Activated naive CD4-positive, alpha-beta T cell treated with anti-CD3 and anti-CD28 coated beads, Interleukin-2, amount 10 ng/mL, durations not matched to agents 7 days and 5 days (primary cell): ENCODE data around the gene NFXL1.

Experiments used
- CTCF ChIA-PET: fragments of 350-600 bp; sonication (Branson Sonifier 250); formaldehyde crosslinking; loops from one replicate; lab custom pipeline; 2021; ENCODE audit warnings: antibody characterized with exemption; lab: Charles Lee
- DNase-seq: peaks from one replicate; pipeline ENCODE4 v3.0.0-alpha.2; 2020
- H3K27ac Mint-ChIP-seq: one replicate; pipeline ENCODE4 v1.8.0; 2021; ENCODE audit warnings: mild to moderate bottlenecking, moderate library complexity, mixed read lengths
- H3K27me3 Mint-ChIP-seq: one replicate; pipeline ENCODE4 v1.8.0; 2021; ENCODE audit warnings: mild to moderate bottlenecking, mixed read lengths
- H3K36me3 Mint-ChIP-seq: one replicate; pipeline ENCODE4 v1.8.0; 2021; ENCODE audit warnings: mixed read lengths
- H3K4me1 Mint-ChIP-seq: one replicate; pipeline ENCODE4 v1.8.0; 2021; ENCODE audit warnings: mixed read lengths
- H3K4me3 Mint-ChIP-seq: one replicate; pipeline ENCODE4 v1.8.0; 2021; ENCODE audit warnings: mild to moderate bottlenecking, moderate library complexity, mixed read lengths
- H3K9me3 Mint-ChIP-seq: one replicate; pipeline ENCODE4 v1.8.0; 2021; ENCODE audit warnings: mixed read lengths

The NFXL1 gene

DNA sequence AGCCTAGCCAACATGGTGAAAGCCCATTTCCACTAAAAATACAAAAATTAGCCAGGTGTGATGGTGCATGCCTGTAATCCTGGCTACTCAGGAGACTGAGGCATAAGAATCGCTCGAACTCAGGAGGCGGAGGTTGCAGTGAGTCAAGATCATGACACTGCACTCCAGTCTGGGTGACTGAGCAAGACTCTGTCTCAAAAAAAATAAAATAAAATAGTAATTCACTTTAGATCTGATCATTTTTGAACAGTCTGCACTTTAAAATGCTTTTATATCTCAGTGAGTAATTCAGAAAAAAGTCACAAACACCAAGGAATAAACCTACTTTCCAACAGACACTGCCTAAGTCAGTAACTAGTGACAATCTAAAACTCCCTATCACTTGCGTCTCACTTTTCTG, 50.9 kb downstream of the NFXL1 start:
- H3K4me1 Mint-ChIP-seq, result no peaks in the 10 kb centered on the region
- DNase-seq, result no peak
- no peak overlapping the region for H3K27ac Mint-ChIP-seq
- H3K27me3 Mint-ChIP-seq, result no peaks in the 10 kb centered on the region
- H3K4me3 Mint-ChIP-seq, result no peak overlapping the region
- CTCF ChIA-PET, result interaction anchor here (1.2 kb wide), 1 partner anchor 11 kb away, joined by 3 read pairs; no protein-coding TSS in a partner anchor
- no peaks in the 10 kb centered on the region for H3K9me3 Mint-ChIP-seq
- H3K36me3 Mint-ChIP-seq, result peaks cover 6% of the 10 kb centered on the region

DNA sequence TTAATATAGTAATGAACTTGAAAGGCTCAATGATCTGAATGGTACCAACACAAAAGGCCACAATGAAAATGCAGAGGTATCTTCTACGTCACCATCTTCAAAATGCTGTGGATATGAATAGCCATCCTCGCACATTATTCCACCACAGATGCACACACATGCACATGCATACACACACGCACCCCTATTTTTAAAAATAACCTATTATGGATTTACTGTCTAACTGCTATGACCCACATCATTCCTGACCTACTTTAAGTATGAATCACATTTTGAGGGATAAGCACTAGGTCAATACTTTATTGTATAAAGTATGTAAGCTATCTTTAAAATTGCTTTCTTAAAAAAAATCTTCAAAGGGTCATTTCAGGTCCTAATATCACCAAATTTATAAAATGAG, 52.1 kb downstream of the NFXL1 start:
- H3K9me3 Mint-ChIP-seq, result no peaks in the 10 kb centered on the region
- H3K4me1 Mint-ChIP-seq, result no peaks in the 10 kb centered on the region
- no peak overlapping the region for H3K27ac Mint-ChIP-seq
- H3K27me3 Mint-ChIP-seq, result no peaks in the 10 kb centered on the region
- DNase-seq, result no peak
- H3K36me3 Mint-ChIP-seq, result no peaks in the 10 kb centered on the region
- H3K4me3 Mint-ChIP-seq, result no peak overlapping the region
- CTCF ChIA-PET, result interaction anchor here (1.2 kb wide), 1 partner anchor 10 kb away, joined by 3 read pairs; no protein-coding TSS in a partner anchor

DNA sequence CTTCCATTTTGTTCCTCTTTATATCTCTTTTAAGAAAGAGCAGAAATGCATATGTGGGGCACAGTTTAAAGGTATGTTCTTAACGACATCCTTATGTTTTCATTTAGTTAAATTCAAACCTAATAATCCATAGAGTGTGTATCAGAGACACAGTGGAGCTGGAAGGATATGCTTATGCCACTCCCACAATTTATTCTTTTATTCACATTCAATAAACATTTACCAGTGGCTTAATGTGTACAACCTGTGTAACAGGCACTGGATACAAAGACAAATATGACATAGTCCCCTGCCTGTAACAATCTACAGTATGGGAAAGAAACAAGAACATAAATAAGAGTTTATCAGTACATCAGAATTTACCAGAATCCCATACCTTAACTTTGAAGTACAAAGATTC, 54.1 kb downstream of the NFXL1 start:
- Mint-ChIP-seq H3K9me3 (no peaks in the 10 kb centered on the region), H3K27me3 (no peaks in the 10 kb centered on the region), H3K4me1 (no peaks in the 10 kb centered on the region), H3K4me3 (no peak overlapping the region), H3K36me3 (no peaks in the 10 kb centered on the region), H3K27ac (no peak overlapping the region)
- CTCF ChIA-PET, result no interaction called here
- no peak for DNase-seq

DNA sequence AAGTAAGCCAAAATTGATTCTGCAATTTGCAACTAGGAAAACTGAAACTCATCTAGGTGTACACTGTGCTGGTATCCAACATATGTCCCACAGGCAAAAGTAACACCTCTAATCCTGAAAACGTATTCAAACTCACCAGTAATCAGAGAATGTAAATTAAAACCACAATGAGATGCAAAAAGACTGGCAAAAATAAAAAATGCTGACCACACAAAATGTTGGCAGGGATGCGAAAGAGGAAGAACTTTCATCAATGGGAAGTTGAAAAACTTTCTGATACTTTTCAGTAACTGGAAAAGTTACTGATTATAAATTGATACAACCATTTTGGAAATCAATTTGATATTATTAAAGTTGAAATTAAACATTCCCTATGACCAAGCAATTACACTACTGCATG, 56.4 kb downstream of the NFXL1 start:
- Mint-ChIP-seq H3K27ac (no peak overlapping the region), H3K36me3 (peaks cover 2% of the 10 kb centered on the region), H3K9me3 (no peaks in the 10 kb centered on the region), H3K4me1 (no peaks in the 10 kb centered on the region), H3K27me3 (no peaks in the 10 kb centered on the region), H3K4me3 (no peak overlapping the region)
- no peak for DNase-seq
- CTCF ChIA-PET, result no interaction called here

DNA sequence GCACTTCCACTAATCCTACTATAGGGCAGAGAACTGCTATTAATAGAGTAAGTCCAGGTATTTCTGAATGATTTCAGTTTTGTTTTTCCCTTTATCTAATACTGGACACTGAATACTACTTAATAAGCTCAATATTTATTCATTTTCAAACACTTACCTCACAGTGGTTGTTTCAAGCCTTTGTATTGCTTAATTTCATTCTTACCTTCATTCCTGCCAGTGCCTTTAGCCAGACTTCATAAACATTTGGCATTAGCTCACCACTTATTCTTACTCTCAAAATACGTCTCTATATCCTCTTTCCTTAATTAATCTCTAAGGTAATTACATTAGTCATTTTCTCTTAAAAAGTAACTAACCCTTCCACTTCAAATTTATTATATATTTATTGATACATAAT, 57.7 kb downstream of the NFXL1 start:
- no peak for DNase-seq
- CTCF ChIA-PET, result no interaction called here
- H3K27ac Mint-ChIP-seq, result no peak overlapping the region
- no peaks in the 10 kb centered on the region for H3K27me3 Mint-ChIP-seq
- no peaks in the 10 kb centered on the region for H3K4me1 Mint-ChIP-seq
- H3K4me3 Mint-ChIP-seq, result no peak overlapping the region
- H3K36me3 Mint-ChIP-seq, result peaks cover 2% of the 10 kb centered on the region
- H3K9me3 Mint-ChIP-seq, result no peaks in the 10 kb centered on the region

DNA sequence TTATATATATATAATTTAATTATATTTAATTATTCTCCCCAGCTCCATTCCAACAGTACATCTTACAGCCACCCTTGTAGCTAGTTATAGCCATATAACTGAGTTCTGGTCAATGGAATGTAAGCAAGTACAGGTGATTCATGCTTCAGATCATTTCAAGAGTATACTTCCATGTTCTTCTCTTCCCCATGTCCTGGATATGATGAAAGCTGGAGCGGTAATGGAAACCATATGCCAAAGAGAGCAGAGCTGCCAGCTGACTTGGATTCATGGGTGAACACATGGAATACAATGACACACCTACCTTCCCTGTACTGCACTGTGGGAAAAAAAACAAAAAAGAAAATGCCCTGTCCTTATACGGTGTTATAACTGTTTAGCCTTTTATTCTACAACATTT, 59.0 kb downstream of the NFXL1 start:
- no peak for DNase-seq
- Mint-ChIP-seq H3K27me3 (no peaks in the 10 kb centered on the region), H3K27ac (no peak overlapping the region), H3K4me3 (no peak overlapping the region), H3K4me1 (no peaks in the 10 kb centered on the region), H3K9me3 (no peaks in the 10 kb centered on the region), H3K36me3 (peaks cover 7% of the 10 kb centered on the region)
- CTCF ChIA-PET, result no interaction called here

DNA sequence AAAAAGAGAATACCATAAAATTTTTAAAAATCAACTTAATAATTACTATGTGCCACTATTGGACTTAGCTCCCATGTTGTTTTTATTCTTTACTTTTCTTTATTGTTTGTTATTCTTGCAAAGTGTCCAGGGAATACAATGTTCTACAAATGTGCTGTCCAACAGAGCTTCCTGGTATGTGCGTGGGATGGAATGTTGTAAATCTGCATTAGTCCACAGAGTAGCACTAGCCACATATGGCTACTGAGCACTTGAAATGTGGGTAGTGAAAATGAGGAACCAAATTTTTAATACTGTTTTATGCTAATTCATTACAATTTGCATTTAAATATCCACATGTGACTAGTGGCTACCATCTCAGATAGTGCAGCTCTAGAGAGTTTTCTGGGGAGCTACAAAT, 62.2 kb downstream of the NFXL1 start:
- CTCF ChIA-PET, result interaction anchor here (0.9 to 2.1 kb wide), 3 partner anchors 11 to 15 kb away, joined by 3 to 5 read pairs (median 4); no protein-coding TSS in a partner anchor
- DNase-seq, result no peak

DNA sequence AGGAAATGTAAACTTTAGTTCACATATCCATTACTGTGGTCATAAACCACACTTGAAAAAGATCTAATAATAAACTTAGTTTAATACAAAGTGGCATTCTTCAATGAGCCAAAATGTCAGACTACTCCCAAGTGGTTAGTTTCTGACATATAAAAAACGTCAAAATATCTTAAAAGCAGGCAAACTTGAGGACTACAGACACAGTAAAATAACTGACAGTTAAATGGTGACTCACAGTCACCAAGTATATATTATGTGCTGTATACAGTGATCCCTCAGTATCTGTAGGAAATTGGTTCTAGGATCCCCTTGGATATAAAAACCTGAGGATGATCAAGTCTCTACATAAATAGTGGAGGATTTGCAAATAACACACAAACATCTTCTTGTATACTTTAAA, 64.9 kb downstream of the NFXL1 start:
- Mint-ChIP-seq H3K27ac (no peak overlapping the region), H3K36me3 (peaks cover 21% of the 10 kb centered on the region), H3K4me3 (no peak overlapping the region), H3K9me3 (no peaks in the 10 kb centered on the region), H3K27me3 (no peaks in the 10 kb centered on the region), H3K4me1 (no peaks in the 10 kb centered on the region)
- CTCF ChIA-PET, result no interaction called here
- DNase-seq, result no peak

More for the DNA sequence above, 62.2 kb downstream of the NFXL1 start:
- no peaks in the 10 kb centered on the region for H3K4me1 Mint-ChIP-seq
- no peaks in the 10 kb centered on the region for H3K27me3 Mint-ChIP-seq
- H3K4me3 Mint-ChIP-seq, result no peak overlapping the region
- no peak overlapping the region for H3K27ac Mint-ChIP-seq
- H3K9me3 Mint-ChIP-seq, result no peaks in the 10 kb centered on the region
- peaks cover 11% of the 10 kb centered on the region for H3K36me3 Mint-ChIP-seq

DNA sequence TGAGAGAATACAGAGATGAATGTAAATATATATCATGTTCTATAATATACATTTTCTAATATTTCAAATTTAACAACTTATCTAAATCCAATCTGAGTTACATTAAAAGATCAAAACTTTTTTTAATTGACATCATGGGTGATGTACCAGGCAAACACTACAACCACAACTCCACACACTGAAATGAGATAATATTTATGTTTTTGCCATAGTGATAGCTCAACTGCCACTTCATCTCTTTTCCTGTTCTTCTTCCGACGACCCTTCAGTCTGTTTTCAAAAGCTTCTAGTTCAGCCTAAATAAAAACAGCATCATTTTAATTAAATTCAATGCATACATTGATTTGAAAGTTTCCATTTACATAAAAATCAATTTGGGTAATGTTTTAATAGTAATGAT, 66.3 kb downstream of the NFXL1 start:
- H3K4me3 Mint-ChIP-seq, result no peak overlapping the region
- CTCF ChIA-PET, result interaction anchor here (1.1 kb wide), 1 partner anchor 10 kb away, joined by 3 read pairs; the partner anchor contains the start of gene CORIN
- no peaks in the 10 kb centered on the region for H3K9me3 Mint-ChIP-seq
- H3K27me3 Mint-ChIP-seq, result no peaks in the 10 kb centered on the region
- no peak overlapping the region for H3K27ac Mint-ChIP-seq
- DNase-seq, result no peak
- no peaks in the 10 kb centered on the region for H3K4me1 Mint-ChIP-seq
- peaks cover 29% of the 10 kb centered on the region for H3K36me3 Mint-ChIP-seq

DNA sequence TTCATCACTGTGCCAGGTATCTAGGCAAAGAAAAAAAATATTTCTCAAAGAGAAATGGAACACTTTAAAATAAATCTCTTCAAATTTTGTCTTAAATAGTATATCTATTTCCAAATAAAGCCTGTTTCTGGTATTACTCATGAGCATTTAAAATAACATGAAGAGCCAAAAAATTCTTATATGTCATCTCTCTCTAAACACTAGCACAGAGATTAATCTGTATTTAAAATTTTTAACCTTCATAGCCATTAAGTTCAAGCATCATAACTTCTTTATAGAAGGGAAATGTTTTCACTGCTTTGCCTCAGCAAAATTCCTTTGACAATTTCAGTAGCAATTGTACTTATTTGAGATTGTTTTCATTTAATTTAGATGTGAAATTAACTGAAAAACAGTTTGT, 71.4 kb downstream of the NFXL1 start:
- Mint-ChIP-seq H3K4me3 (no peak overlapping the region), H3K4me1 (peaks cover 2% of the 10 kb centered on the region), H3K27ac (no peak overlapping the region), H3K36me3 (peaks cover 25% of the 10 kb centered on the region), H3K9me3 (no peaks in the 10 kb centered on the region), H3K27me3 (peaks cover 2% of the 10 kb centered on the region)
- CTCF ChIA-PET, result no interaction called here
- DNase-seq, result no peak

DNA sequence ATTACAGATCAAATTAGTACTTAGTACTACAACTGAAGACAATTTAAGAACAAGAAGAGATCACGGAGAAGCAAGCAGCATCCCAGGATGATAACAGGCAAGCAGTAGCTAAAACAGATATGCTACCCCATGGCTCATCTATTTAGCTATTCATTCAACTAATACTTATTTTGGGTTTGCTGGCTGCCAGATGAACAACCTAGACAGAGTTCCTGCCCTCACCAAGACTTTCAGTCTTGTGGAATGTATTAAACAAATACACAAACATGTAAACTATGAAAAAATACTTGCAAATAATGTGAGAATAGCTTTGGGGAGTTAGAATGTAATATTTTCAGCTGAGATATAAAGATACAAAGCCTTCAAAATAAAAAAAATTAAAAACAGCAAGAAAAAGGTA, 74.1 kb downstream of the NFXL1 start:
- Mint-ChIP-seq H3K27ac (no peak overlapping the region), H3K4me1 (peaks cover 25% of the 10 kb centered on the region), H3K36me3 (peaks cover 10% of the 10 kb centered on the region), H3K4me3 (no peak overlapping the region), H3K9me3 (no peaks in the 10 kb centered on the region), H3K27me3 (peaks cover 29% of the 10 kb centered on the region)
- no peak for DNase-seq
- CTCF ChIA-PET, result interaction anchor here (0.6 to 2.6 kb wide), 10 partner anchors 46 to 783 kb away, joined by 3 to 12 read pairs (median 3); no protein-coding TSS in a partner anchor

DNA sequence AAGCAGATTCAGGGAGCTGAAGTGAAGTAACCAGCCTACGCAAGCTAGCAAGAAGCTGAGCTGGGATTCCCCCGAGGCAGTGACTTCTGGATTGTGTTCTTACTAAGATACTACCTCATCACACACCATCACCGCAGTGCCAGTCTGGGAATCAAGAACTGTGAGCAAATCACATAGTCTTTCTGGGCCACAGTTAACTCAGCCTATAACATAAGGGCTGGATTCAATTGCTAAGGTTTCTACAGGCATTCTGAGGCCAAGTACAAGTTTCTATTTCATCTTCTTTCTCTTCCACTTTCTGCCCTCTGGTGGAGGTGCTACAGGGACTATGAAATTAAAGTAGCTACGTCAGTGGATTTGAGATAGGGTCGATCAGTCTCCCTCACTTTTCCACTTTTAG, 75.1 kb downstream of the NFXL1 start:
- no peak overlapping the region for H3K27ac Mint-ChIP-seq

DNA sequence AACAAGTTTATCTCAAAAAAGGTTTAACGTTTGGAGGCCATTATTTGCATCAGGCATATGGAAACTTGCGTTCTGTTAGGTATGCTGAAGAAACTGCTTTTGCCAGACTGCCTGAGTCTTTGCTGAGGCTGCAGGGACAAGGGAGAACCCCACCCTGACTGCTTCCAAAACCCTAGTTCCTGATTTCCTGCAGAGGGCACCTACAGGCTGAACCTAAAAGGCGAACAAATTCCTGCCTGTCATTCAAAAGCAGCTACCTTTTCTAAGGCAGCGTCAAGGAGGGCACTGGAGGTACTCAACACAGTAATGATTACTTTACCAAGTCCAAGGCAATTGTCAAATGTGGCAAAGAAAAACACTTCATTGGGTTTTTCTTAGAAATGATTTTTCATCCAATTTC, 75.9 kb downstream of the NFXL1 start:
- H3K27ac Mint-ChIP-seq, result no peak overlapping the region
- peaks cover 30% of the 10 kb centered on the region for H3K4me1 Mint-ChIP-seq
- H3K4me3 Mint-ChIP-seq, result no peak overlapping the region

More for the DNA sequence above, 75.1 kb downstream of the NFXL1 start:
- no peaks in the 10 kb centered on the region for H3K9me3 Mint-ChIP-seq
- H3K27me3 Mint-ChIP-seq, result peaks cover 36% of the 10 kb centered on the region
- H3K4me3 Mint-ChIP-seq, result no peak overlapping the region
- peaks cover 9% of the 10 kb centered on the region for H3K36me3 Mint-ChIP-seq
- H3K4me1 Mint-ChIP-seq, result peaks cover 30% of the 10 kb centered on the region
- peak; percentile 32 for DNase-seq
- CTCF ChIA-PET, result interaction anchor here (1.0 to 2.6 kb wide), 8 partner anchors 68 to 251 kb away, joined by 3 to 12 read pairs (median 4); no protein-coding TSS in a partner anchor

DNA sequence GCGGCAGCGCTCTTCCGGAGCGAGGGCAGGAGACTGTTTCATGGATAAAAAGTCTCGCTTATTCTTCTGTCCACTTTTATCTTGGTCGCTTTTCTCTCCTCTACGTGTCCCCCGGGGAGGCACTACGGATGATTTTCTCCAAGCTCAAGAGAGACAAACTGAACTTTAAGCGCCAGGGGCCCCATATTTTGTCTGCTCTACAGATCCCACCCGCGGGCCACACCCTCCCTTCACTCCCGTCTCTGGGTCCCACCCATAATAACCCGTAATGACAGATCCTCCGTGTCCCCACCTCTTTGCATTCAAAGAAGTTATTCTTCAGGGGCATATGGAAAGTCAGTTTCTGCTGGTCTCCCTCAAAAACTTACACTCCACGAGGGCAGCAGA, 76.5 kb downstream of the NFXL1 start, which contains the start of gene CORIN:
CORIN (minus strand) TSS at position 160 of the 387 bp plus-strand sequence; CDS start at position 42, 118 bp downstream.
- CTCF ChIA-PET, result interaction anchor here (0.9 to 4.0 kb wide), 7 partner anchors 10 to 152 kb away, joined by 3 to 29 read pairs (median 13); no protein-coding TSS in a partner anchor
- DNase-seq, result no peak
- Mint-ChIP-seq H3K4me1 (peaks cover 30% of the 10 kb centered on the region), H3K9me3 (peaks cover 2% of the 10 kb centered on the region), H3K36me3 (peaks cover 3% of the 10 kb centered on the region), H3K27me3 (peaks cover 36% of the 10 kb centered on the region), H3K27ac (no peak within 1 kb of the TSS), H3K4me3 (peak within 1 kb of the TSS; percentile 81)

More for the DNA sequence above, 75.9 kb downstream of the NFXL1 start:
- peaks cover under 1% of the 10 kb centered on the region for H3K36me3 Mint-ChIP-seq
- CTCF ChIA-PET, result interaction anchor here (1.0 to 4.0 kb wide), 5 partner anchors 132 to 170 kb away, joined by 3 to 29 read pairs (median 7); no protein-coding TSS in a partner anchor
- H3K27me3 Mint-ChIP-seq, result peaks cover 36% of the 10 kb centered on the region
- no peak for DNase-seq
- no peaks in the 10 kb centered on the region for H3K9me3 Mint-ChIP-seq
